Gastroesophageal sphincter (tissue), 3 donors: ENCODE data around the gene CEMIP.

Experiments
- EP300 ChIP-seq: sonication (generic); formaldehyde crosslinking; IDR thresholded peaks from one replicate; pipeline ENCODE4 v1.6.1; 2017; ENCODE audit warnings: antibody characterized with exemption, mild to moderate bottlenecking
- POLR2A ChIP-seq, 2 donors: fragments of 450-650 bp; IDR thresholded peaks; one replicate each; pipeline ENCODE4 v1.6.1; 2017; ENCODE audit warnings: antibody characterized with exemption in 2 of 2, mild to moderate bottlenecking in 2 of 2, moderate library complexity in 1 of 2
- POLR2AphosphoS5 ChIP-seq: sonication (generic); formaldehyde crosslinking; IDR thresholded peaks from one replicate; pipeline ENCODE4 v1.6.1; 2017; ENCODE audit warnings: antibody characterized with exemption
- TF ChIP-seq, protein P1 (sequence below), 4 experiments: fragments of 200-600 bp in 2 of 4; fragments of 450-650 bp in 2 of 4; sonication (generic) in 1 of 4; IDR thresholded peaks; one replicate each; pipeline ENCODE4 v1.5.1; 2017 to 2019; ENCODE audit warnings: antibody characterized with exemption in 4 of 4, mild to moderate bottlenecking in 2 of 4, moderate library complexity in 2 of 4

- no peak for TF ChIP-seq POLR2A (IDR thresholded peaks at IDR 0.05)
- TF ChIP-seq, protein P1, sequence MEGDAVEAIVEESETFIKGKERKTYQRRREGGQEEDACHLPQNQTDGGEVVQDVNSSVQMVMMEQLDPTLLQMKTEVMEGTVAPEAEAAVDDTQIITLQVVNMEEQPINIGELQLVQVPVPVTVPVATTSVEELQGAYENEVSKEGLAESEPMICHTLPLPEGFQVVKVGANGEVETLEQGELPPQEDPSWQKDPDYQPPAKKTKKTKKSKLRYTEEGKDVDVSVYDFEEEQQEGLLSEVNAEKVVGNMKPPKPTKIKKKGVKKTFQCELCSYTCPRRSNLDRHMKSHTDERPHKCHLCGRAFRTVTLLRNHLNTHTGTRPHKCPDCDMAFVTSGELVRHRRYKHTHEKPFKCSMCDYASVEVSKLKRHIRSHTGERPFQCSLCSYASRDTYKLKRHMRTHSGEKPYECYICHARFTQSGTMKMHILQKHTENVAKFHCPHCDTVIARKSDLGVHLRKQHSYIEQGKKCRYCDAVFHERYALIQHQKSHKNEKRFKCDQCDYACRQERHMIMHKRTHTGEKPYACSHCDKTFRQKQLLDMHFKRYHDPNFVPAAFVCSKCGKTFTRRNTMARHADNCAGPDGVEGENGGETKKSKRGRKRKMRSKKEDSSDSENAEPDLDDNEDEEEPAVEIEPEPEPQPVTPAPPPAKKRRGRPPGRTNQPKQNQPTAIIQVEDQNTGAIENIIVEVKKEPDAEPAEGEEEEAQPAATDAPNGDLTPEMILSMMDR (IDR thresholded peaks at IDR 0.05) = no peak
- no peak for TF ChIP-seq EP300
- TF ChIP-seq POLR2AphosphoS5 = no peak
Measured at GRCh38 chr15:80893777-80894176, 114.6 kb downstream of the CEMIP start.
